Neural progenitor cell (in vitro differentiated cells): ENCODE measurements around the gene GRIK3. TPM values are rescaled to one million over a fixed set of nuclear protein-coding genes. Genes with fewer than 3 reads are reported as not detected.

Experiments used
- DNase-seq: peaks from one replicate; pipeline ENCODE4 v3.0.0-alpha.2; 2016; ENCODE audit warnings: low spot score
- H2AFZ ChIP-seq: fragments of 200-600 bp; sonication (generic); replicated peaks from 2 replicates; pipeline ENCODE4 v1.6.1; 2016; ENCODE audit warnings: antibody characterized with exemption
- H3F3A ChIP-seq: fragments of 200-600 bp; sonication (generic); 2 replicates; pipeline ENCODE4 v1.6.1; 2016; ENCODE audit warnings: antibody characterized with exemption, low read depth
- H3K27ac ChIP-seq: fragments of 200-600 bp; sonication (generic); 2 replicates; pipeline ENCODE4 v1.5.1; 2016; ENCODE audit warnings: mild to moderate bottlenecking
- H3K27me3 ChIP-seq: fragments of 200-600 bp; sonication (generic); 2 replicates; pipeline ENCODE4 v1.6.1; 2016; ENCODE audit warnings: mild to moderate bottlenecking, moderate library complexity
- H3K36me3 ChIP-seq: fragments of 200-600 bp; sonication (generic); 2 replicates; pipeline ENCODE4 v1.5.1; 2016
- H3K4me1 ChIP-seq: fragments of 200-600 bp; sonication (generic); 2 replicates; pipeline ENCODE4 v1.6.1; 2016; ENCODE audit warnings: mixed run types
- H3K4me2 ChIP-seq: fragments of 200-600 bp; sonication (generic); 2 replicates; pipeline ENCODE4 v1.6.1; 2016
- H3K4me3 ChIP-seq: fragments of 200-600 bp; sonication (generic); 2 replicates; pipeline ENCODE4 v1.5.1; 2016
- H3K79me2 ChIP-seq: fragments of 200-600 bp; sonication (generic); 2 replicates; pipeline ENCODE4 v1.6.1; 2016; ENCODE audit warnings: low read depth
- H3K9ac ChIP-seq: fragments of 200-600 bp; sonication (generic); 2 replicates; pipeline ENCODE4 v1.6.1; 2016
- H3K9me3 ChIP-seq: fragments of 200-600 bp; sonication (generic); 2 replicates; pipeline ENCODE4 v1.5.1; 2016; ENCODE audit warnings: low read depth
- H4K20me1 ChIP-seq: fragments of 200-600 bp; sonication (generic); 2 replicates; pipeline ENCODE4 v1.6.1; 2016; ENCODE audit warnings: low read depth
- H3K27ac Mint-ChIP-seq: 3 replicates; pipeline ENCODE4 v1.8.0; 2021; ENCODE audit warnings: mixed read lengths
- H3K27me3 Mint-ChIP-seq: 2 replicates; pipeline ENCODE4 v1.8.0; 2022; ENCODE audit warnings: low read depth, mild to moderate bottlenecking, inconsistent platforms, moderate library complexity, mixed read lengths; ENCODE audit not compliant: insufficient read depth
- H3K36me3 Mint-ChIP-seq: 3 replicates; pipeline ENCODE4 v1.8.0; 2021; ENCODE audit warnings: mixed read lengths
- H3K4me1 Mint-ChIP-seq: 3 replicates; pipeline ENCODE4 v1.8.0; 2021; ENCODE audit warnings: mixed read lengths
- H3K4me3 Mint-ChIP-seq: 3 replicates; pipeline ENCODE4 v1.8.0; 2021; ENCODE audit warnings: mild to moderate bottlenecking, moderate library complexity, mixed read lengths
- H3K9me3 Mint-ChIP-seq: 3 replicates; pipeline ENCODE4 v1.8.0; 2020; ENCODE audit warnings: mixed read lengths
- CTCF ChIP-seq: fragments of 200-600 bp; sonication (generic); IDR thresholded peaks from 2 replicates; pipeline ENCODE4 v1.5.1; 2017; ENCODE audit warnings: antibody characterized with exemption, mild to moderate bottlenecking
- EZH2 ChIP-seq: fragments of 200-600 bp; sonication (generic); IDR thresholded peaks from 2 replicates; pipeline ENCODE4 v1.6.1; 2017; ENCODE audit warnings: antibody characterized with exemption, mild to moderate bottlenecking, moderate library complexity
- EZH2phosphoT487 ChIP-seq: fragments of 200-600 bp; sonication (generic); IDR thresholded peaks from 2 replicates; pipeline ENCODE4 v1.6.1; 2017; ENCODE audit warnings: antibody characterized with exemption
- total RNA-seq: library from RNA; depleted of rRNA; stranded (reverse); fragments of >200 nt; gene quantifications from 2 replicates; pipeline ENCODE4 v1.2.3, GENCODE V29; 2015; ENCODE audit warnings: low replicate concordance

The GRIK3 gene
- total RNA-seq, 1 donor from 2014 or later = 1.7 TPM

- no peak for DNase-seq
- H3F3A ChIP-seq = no peaks in the 10 kb centered on the region
- H3K36me3 ChIP-seq = no peaks in the 10 kb centered on the region
- H3K4me2 ChIP-seq = no peak overlapping the region
- no peaks in the 10 kb centered on the region for H3K9me3 ChIP-seq
- no peak overlapping the region for H3K9ac ChIP-seq
- Mint-ChIP-seq H3K9me3 (no peaks in the 10 kb centered on the region), H3K27ac (no peak overlapping the region), H3K4me1 (no peaks in the 10 kb centered on the region), H3K36me3 (no peaks in the 10 kb centered on the region), H3K4me3 (no peak overlapping the region), H3K27me3 (peaks cover 13% of the 10 kb centered on the region)
- no peaks in the 10 kb centered on the region for H3K4me1 ChIP-seq
- no peaks in the 10 kb centered on the region for H3K27me3 ChIP-seq
- H3K27ac ChIP-seq = no peak overlapping the region
- no peaks in the 10 kb centered on the region for H3K79me2 ChIP-seq
- H2AFZ ChIP-seq = no peak overlapping the region
- H3K4me3 ChIP-seq = no peak overlapping the region
- no peaks in the 10 kb centered on the region for H4K20me1 ChIP-seq
- TF ChIP-seq EZH2phosphoT487 = no peak
These were observed 157.3 kb downstream of the GRIK3 start for GRCh38 chr1:36876990-36877389.

- Histone ChIP-seq H3K36me3 (no peaks in the 10 kb centered on the region), H3K9ac (no peak overlapping the region), H3K27me3 (no peaks in the 10 kb centered on the region), H3K4me3 (no peak overlapping the region), H3K9me3 (no peaks in the 10 kb centered on the region), H3K4me2 (no peak overlapping the region), H4K20me1 (no peaks in the 10 kb centered on the region), H3K79me2 (no peaks in the 10 kb centered on the region), H3K27ac (no peak overlapping the region), H3F3A (no peaks in the 10 kb centered on the region), H3K4me1 (peaks cover 8% of the 10 kb centered on the region), H2AFZ (no peak overlapping the region)
- Mint-ChIP-seq H3K4me3 (no peak overlapping the region), H3K4me1 (no peaks in the 10 kb centered on the region), H3K9me3 (no peaks in the 10 kb centered on the region), H3K36me3 (no peaks in the 10 kb centered on the region), H3K27ac (no peak overlapping the region), H3K27me3 (peaks cover 10% of the 10 kb centered on the region)
- TF ChIP-seq CTCF (no peak), EZH2 (no peak), EZH2phosphoT487 (no peak)
- no peak for DNase-seq
These were observed 159.8 kb downstream of the GRIK3 start for GRCh38 chr1:36874271-36875060.

- Histone ChIP-seq H3K9ac (no peak overlapping the region), H4K20me1 (no peaks in the 10 kb centered on the region), H3K27me3 (no peaks in the 10 kb centered on the region), H3K79me2 (no peaks in the 10 kb centered on the region), H3K4me3 (no peak overlapping the region), H3K27ac (no peak overlapping the region), H3F3A (no peaks in the 10 kb centered on the region), H3K4me2 (no peak overlapping the region), H2AFZ (no peak overlapping the region), H3K4me1 (peaks cover 8% of the 10 kb centered on the region), H3K9me3 (no peaks in the 10 kb centered on the region), H3K36me3 (no peaks in the 10 kb centered on the region)
- Mint-ChIP-seq H3K36me3 (no peaks in the 10 kb centered on the region), H3K27ac (no peak overlapping the region), H3K4me1 (no peaks in the 10 kb centered on the region), H3K9me3 (no peaks in the 10 kb centered on the region), H3K27me3 (peaks cover 7% of the 10 kb centered on the region), H3K4me3 (no peak overlapping the region)
- no peak for TF ChIP-seq EZH2phosphoT487
- TF ChIP-seq CTCF = no peak
- no peak for TF ChIP-seq EZH2
- no peak for DNase-seq
These were observed 161.5 kb downstream of the GRIK3 start for GRCh38 chr1:36872858-36873257.

GRCh38 chr1:36872126-36872754 is 162.1 kb downstream of the GRIK3 start:
- H4K20me1 ChIP-seq = no peaks in the 10 kb centered on the region
- H3K9ac ChIP-seq = no peak overlapping the region
- DNase-seq = no peak
- H3K4me3 ChIP-seq = no peak overlapping the region
- H3K4me3 Mint-ChIP-seq = no peak overlapping the region
- no peak overlapping the region for H3K4me2 ChIP-seq
- H3K36me3 Mint-ChIP-seq = no peaks in the 10 kb centered on the region
- peaks cover 8% of the 10 kb centered on the region for H3K4me1 ChIP-seq
- no peaks in the 10 kb centered on the region for H3F3A ChIP-seq
- no peaks in the 10 kb centered on the region for H3K36me3 ChIP-seq
- no peak overlapping the region for H2AFZ ChIP-seq
- no peak for TF ChIP-seq EZH2
- no peak for TF ChIP-seq CTCF
- TF ChIP-seq EZH2phosphoT487 = no peak
- no peak overlapping the region for H3K27ac ChIP-seq
- no peaks in the 10 kb centered on the region for H3K9me3 Mint-ChIP-seq
- H3K27me3 Mint-ChIP-seq = peaks cover 5% of the 10 kb centered on the region
- H3K27ac Mint-ChIP-seq = peak overlapping the region; percentile 42
- no peaks in the 10 kb centered on the region for H3K27me3 ChIP-seq
- H3K4me1 Mint-ChIP-seq = no peaks in the 10 kb centered on the region
- H3K9me3 ChIP-seq = no peaks in the 10 kb centered on the region
- no peaks in the 10 kb centered on the region for H3K79me2 ChIP-seq
